Panc1 (cell line): ENCODE measurements around the gene BABAM2. TPM values are rescaled to one million over a fixed set of nuclear protein-coding genes. Genes with fewer than 3 reads are reported as not detected.
A peak's percentile ranks its signal among the peaks of the same experiment; 100 is the strongest.

Experiments
- ATAC-seq: fragments of 200-7000 bp; cut with Tn5 transposase; 2 replicates; pipeline ENCODE4 v1.9.1; 2020; ENCODE audit warnings: mild to moderate bottlenecking, moderate library complexity
- BruUV-seq: library from RNA; stranded (reverse); fragments of 400-500 nt; replicated peaks from 2 replicates; lab custom pipeline; 2021; lab: Mats Ljungman, UMichigan
- CTCF ChIA-PET: fragments of 300-600 bp; sonication (Branson Sonifier 250); formaldehyde crosslinking; loops from one replicate; lab custom pipeline; 2022; ENCODE audit warnings: antibody characterized with exemption; lab: Charles Lee
- POLR2A ChIA-PET: fragments of 300-600 bp; sonication (Branson Sonifier 250); formaldehyde crosslinking; loops from one replicate; lab custom pipeline; 2022; ENCODE audit warnings: antibody characterized with exemption; lab: Charles Lee
- DNase-seq: peaks from one replicate; pipeline ENCODE4 v3.0.0-alpha.2; 2010; ENCODE audit warnings: low read depth, low spot score
- H3K27ac ChIP-seq: 2 replicates; pipeline ENCODE4 v1.5.1; 2011; ENCODE audit warnings: mild to moderate bottlenecking, low read length, inconsistent platforms
- H3K27me3 ChIP-seq: fragments of 200-500 bp; sonication (Bioruptor generic); 2 replicates; pipeline ENCODE4 v1.6.0; 2014; ENCODE audit warnings: low read length, inconsistent platforms; ENCODE audit not compliant: control insufficient read depth, insufficient read depth
- H3K36me3 ChIP-seq: fragments of 200-500 bp; sonication (Bioruptor generic); 2 replicates; pipeline ENCODE4 v1.5.1; 2014; ENCODE audit warnings: inconsistent platforms, mild to moderate bottlenecking, low read length, moderate library complexity; ENCODE audit not compliant: control insufficient read depth, insufficient read depth
- H3K4me1 ChIP-seq: 2 replicates; pipeline ENCODE4 v1.5.1; 2011; ENCODE audit warnings: inconsistent platforms, mild to moderate bottlenecking, low read length, moderate library complexity; ENCODE audit not compliant: control insufficient read depth, insufficient read depth
- H3K4me3 ChIP-seq, 2 experiments: 2 replicates each; pipeline ENCODE4 v1.5.1; 2011 to 2012; ENCODE audit warnings: low read depth in 2 of 2, low read length in 2 of 2, mild to moderate bottlenecking in 2 of 2, inconsistent platforms in 1 of 2, moderate library complexity in 1 of 2
- H3K9me3 ChIP-seq: fragments of 200-500 bp; sonication (Bioruptor generic); 2 replicates; pipeline ENCODE4 v1.5.1; 2014; ENCODE audit warnings: low read depth, mild to moderate bottlenecking, inconsistent platforms, low read length, moderate library complexity; ENCODE audit not compliant: control insufficient read depth, insufficient read depth
- CTCF ChIP-seq: fragments of 450-650 bp; IDR thresholded peaks from 2 replicates; pipeline ENCODE4 v1.5.1; 2017; ENCODE audit warnings: mild to moderate bottlenecking
- POLR2AphosphoS5 ChIP-seq: IDR thresholded peaks from 2 replicates; pipeline ENCODE4 v1.6.1; 2012; ENCODE audit warnings: mild to moderate bottlenecking, low read depth, low read length, moderate library complexity
- SIN3A ChIP-seq: IDR thresholded peaks from 2 replicates; pipeline ENCODE4 v1.6.1; 2012; ENCODE audit warnings: low read depth, mild to moderate bottlenecking, low read length, moderate library complexity, borderline replicate concordance; ENCODE audit not compliant: insufficient read depth
- TCF7L2 ChIP-seq: IDR thresholded peaks from 2 replicates; pipeline ENCODE4 v1.6.1; 2011; ENCODE audit warnings: mild to moderate bottlenecking, low read depth, low read length, inconsistent platforms
- in situ Hi-C: cut with HindIII; loops from 2 replicates; pipeline ENCODE4 v1.10.0; 2016; ENCODE audit warnings: low sequenced_read_pairs, low pct_unique_long_range_greater_than_20kb
- intact Hi-C: fragments of 100-400 bp; cut with micrococcal nuclease; formaldehyde crosslinking; loops from one replicate; pipeline ENCODE4 v1.10.0; 2022; ENCODE audit not compliant: unreplicated experiment
- total RNA-seq: library from RNA; stranded (reverse); gene quantifications from one replicate; pipeline ENCODE4 v1.2.1, GENCODE V29; 2021; ENCODE audit not compliant: unreplicated experiment
- TF ChIP-seq, protein P1 (sequence below), 2 experiments: IDR thresholded peaks; 2 replicates each; pipeline ENCODE4 v1.6.1; 2011 to 2012; ENCODE audit warnings: low read depth in 2 of 2, control low read depth in 1 of 2, low read length in 1 of 2, mild to moderate bottlenecking in 1 of 2, moderate library complexity in 1 of 2; ENCODE audit not compliant: insufficient read depth in 1 of 2

Gene BABAM2
- total RNA-seq, 1 experiment from 2014 or later, result 31.2 TPM

- H3K27me3 ChIP-seq, result no peaks in the 10 kb centered on the region
- DNase-seq, result no peak
- no peak overlapping the region for H3K4me3 ChIP-seq
- TF ChIP-seq TCF7L2 (no peak), CTCF (no peak), SIN3A (no peak), POLR2AphosphoS5 (no peak)
- TF ChIP-seq, protein P1, sequence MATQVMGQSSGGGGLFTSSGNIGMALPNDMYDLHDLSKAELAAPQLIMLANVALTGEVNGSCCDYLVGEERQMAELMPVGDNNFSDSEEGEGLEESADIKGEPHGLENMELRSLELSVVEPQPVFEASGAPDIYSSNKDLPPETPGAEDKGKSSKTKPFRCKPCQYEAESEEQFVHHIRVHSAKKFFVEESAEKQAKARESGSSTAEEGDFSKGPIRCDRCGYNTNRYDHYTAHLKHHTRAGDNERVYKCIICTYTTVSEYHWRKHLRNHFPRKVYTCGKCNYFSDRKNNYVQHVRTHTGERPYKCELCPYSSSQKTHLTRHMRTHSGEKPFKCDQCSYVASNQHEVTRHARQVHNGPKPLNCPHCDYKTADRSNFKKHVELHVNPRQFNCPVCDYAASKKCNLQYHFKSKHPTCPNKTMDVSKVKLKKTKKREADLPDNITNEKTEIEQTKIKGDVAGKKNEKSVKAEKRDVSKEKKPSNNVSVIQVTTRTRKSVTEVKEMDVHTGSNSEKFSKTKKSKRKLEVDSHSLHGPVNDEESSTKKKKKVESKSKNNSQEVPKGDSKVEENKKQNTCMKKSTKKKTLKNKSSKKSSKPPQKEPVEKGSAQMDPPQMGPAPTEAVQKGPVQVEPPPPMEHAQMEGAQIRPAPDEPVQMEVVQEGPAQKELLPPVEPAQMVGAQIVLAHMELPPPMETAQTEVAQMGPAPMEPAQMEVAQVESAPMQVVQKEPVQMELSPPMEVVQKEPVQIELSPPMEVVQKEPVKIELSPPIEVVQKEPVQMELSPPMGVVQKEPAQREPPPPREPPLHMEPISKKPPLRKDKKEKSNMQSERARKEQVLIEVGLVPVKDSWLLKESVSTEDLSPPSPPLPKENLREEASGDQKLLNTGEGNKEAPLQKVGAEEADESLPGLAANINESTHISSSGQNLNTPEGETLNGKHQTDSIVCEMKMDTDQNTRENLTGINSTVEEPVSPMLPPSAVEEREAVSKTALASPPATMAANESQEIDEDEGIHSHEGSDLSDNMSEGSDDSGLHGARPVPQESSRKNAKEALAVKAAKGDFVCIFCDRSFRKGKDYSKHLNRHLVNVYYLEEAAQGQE (IDR thresholded peaks at IDR 0.05; ENCODE audit: insufficient read depth in 1 of 2, low read depth in 2 of 2, low read length in 1 of 2), result no peak
- ChIA-PET CTCF (interaction anchor here (0.7 kb wide), 1 partner anchor 65 kb away, joined by 3 read pairs; the partner anchor contains the start of gene BABAM2), POLR2A (no interaction called here)
- no peaks in the 10 kb centered on the region for H3K36me3 ChIP-seq
- in situ Hi-C loops (no loop called here), intact Hi-C loops (loop anchor here (10.0 kb wide), 1 partner anchor 439 kb away; the partner anchor contains the start of gene FOSL2)
- peak overlapping the region; percentile 74 for H3K27ac ChIP-seq
- peaks cover 20% of the 10 kb centered on the region for H3K4me1 ChIP-seq
- no peak for ATAC-seq
- BruUV-seq, result no TSS peak
- peaks cover 5% of the 10 kb centered on the region; the same call in 1 of the 2 replicates for H3K9me3 ChIP-seq
Observed at GRCh38 chr2:27955384-27956161, 65.0 kb downstream of the BABAM2 start.

DNA sequence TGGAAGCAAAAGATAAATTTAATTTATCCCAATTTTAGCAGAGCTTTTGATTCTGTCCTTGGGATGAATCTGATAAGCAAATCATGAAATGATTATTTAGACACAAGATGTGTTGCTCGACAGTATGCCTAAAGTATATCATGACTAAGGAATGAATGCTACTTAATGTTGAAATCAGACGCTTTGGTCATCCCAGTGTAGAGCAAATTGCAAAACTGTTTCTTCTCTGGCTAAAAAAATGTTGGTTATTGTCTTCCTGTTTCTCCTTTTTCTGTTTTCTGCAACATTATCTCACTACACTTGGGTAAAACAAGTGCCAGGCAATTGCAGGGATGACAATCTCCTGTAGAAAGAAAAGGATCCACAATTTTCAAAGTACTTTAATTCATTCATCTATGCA lies 66.4 kb downstream of the BABAM2 start:
- intact Hi-C loops, result loop anchor here (10.0 kb wide), 1 partner anchor 438 kb away; the partner anchor contains the start of gene FOSL2

More for the DNA sequence above, 66.4 kb downstream of the BABAM2 start:
- in situ Hi-C loops, result no loop called here
- no peaks in the 10 kb centered on the region for H3K36me3 ChIP-seq
- POLR2A ChIA-PET, result no interaction called here
- no TSS peak for BruUV-seq
- H3K4me3 ChIP-seq, result no peak overlapping the region
- CTCF ChIA-PET, result interaction anchor here (0.6 kb wide), 1 partner anchor 272 kb away, joined by 8 read pairs; no protein-coding TSS in a partner anchor
- no peaks in the 10 kb centered on the region for H3K27me3 ChIP-seq
- H3K9me3 ChIP-seq, result peaks cover 5% of the 10 kb centered on the region; the same call in 1 of the 2 replicates
- no peak for ATAC-seq
- TF ChIP-seq, protein P1 (IDR thresholded peaks at IDR 0.05; ENCODE audit: insufficient read depth in 1 of 2, low read depth in 2 of 2, low read length in 1 of 2), result no peak
- TF ChIP-seq TCF7L2, result no peak
- no peak for TF ChIP-seq POLR2AphosphoS5
- TF ChIP-seq CTCF, result no peak
- TF ChIP-seq SIN3A, result no peak
- H3K27ac ChIP-seq, result no peak overlapping the region; the same call in 1 of the 2 replicates
- no peak for DNase-seq
- H3K4me1 ChIP-seq, result peaks cover 20% of the 10 kb centered on the region
